K562 (cell line): ENCODE results near the gene CACYBP. TPM values are rescaled to one million over a fixed set of nuclear protein-coding genes. Genes with fewer than 3 reads are reported as not detected.

ENCODE experiments used
- ARID2 ChIP-seq: fragments of 450-650 bp; IDR thresholded peaks from 2 replicates; pipeline ENCODE4 v1.6.1; 2017; ENCODE audit warnings: antibody characterized with exemption, mild to moderate bottlenecking
- CUX1 ChIP-seq: fragments of 200-800 bp; sonication (Bioruptor generic); IDR thresholded peaks from 2 replicates; pipeline ENCODE4 v1.6.1; 2016; ENCODE audit warnings: missing genetic modification characterization, missing compliant biosample characterization
- EZH2 ChIP-seq: IDR thresholded peaks from 2 replicates; pipeline ENCODE4 v1.6.1; 2012; ENCODE audit warnings: low read depth, mild to moderate bottlenecking, inconsistent platforms, low read length, borderline replicate concordance
- GTF2A2 ChIP-seq: IDR thresholded peaks from 2 replicates; pipeline ENCODE4 v1.6.1; 2016; ENCODE audit warnings: mild to moderate bottlenecking, missing genetic modification characterization, missing compliant biosample characterization
- HEY1 ChIP-seq: fragments of 250-450 bp; sonication (Bioruptor Pico); IDR thresholded peaks from 2 replicates; pipeline ENCODE4 v1.5.0; 2020; ENCODE audit warnings: mild to moderate bottlenecking, moderate library complexity, borderline replicate concordance
- IFI16 ChIP-seq: fragments of 250-450 bp; sonication (Bioruptor Pico); IDR thresholded peaks from 2 replicates; pipeline ENCODE4 v2.1.2; 2022; ENCODE audit warnings: mild to moderate bottlenecking, inconsistent platforms
- RBM15 ChIP-seq: fragments of 200-400 bp; formaldehyde crosslinking; IDR thresholded peaks from 2 replicates; pipeline ENCODE4 v1.6.1; 2018; ENCODE audit warnings: mild to moderate bottlenecking, low read length, moderate library complexity; ENCODE audit not compliant: insufficient read depth
- RFX5 ChIP-seq: IDR thresholded peaks from 2 replicates; pipeline ENCODE4 v1.6.1; 2011; ENCODE audit warnings: low read depth, mild to moderate bottlenecking, improper control_type of control experiment, low read length
- RHOXF2B ChIP-seq: fragments of 250-450 bp; sonication (Bioruptor Pico); conservative IDR thresholded peaks from 2 replicates; pipeline ENCODE4 v1.5.1; 2021
- SIRT6 ChIP-seq: IDR thresholded peaks from one replicate; pipeline ENCODE4 v1.6.1; 2012; ENCODE audit warnings: low read depth, mild to moderate bottlenecking, control low read depth, inconsistent platforms, low read length, moderate library complexity
- STAT5A ChIP-seq: IDR thresholded peaks from 2 replicates; pipeline ENCODE4 v1.6.1; 2012; ENCODE audit warnings: low read length, inconsistent platforms, borderline replicate concordance
- ZFP36 ChIP-seq: fragments of 150-350 bp; IDR thresholded peaks from 2 replicates; pipeline ENCODE4 v1.6.1; 2018; ENCODE audit warnings: low read length, low read depth; ENCODE audit not compliant: partially characterized antibody
- ZNF695 ChIP-seq: fragments of 450-650 bp; formaldehyde crosslinking; IDR thresholded peaks from 2 replicates; pipeline ENCODE4 v1.4.0; 2020; ENCODE audit warnings: mild to moderate bottlenecking, moderate library complexity
- polyA plus RNA-seq, 8 experiments: library from polyadenylated mRNA; depleted of rRNA in 4 of 8; stranded (reverse) in 5 of 8; unstranded in 3 of 8; fragments of >200 nt; fragmentation: Nextera tagmentation in 2 of 8; fragmentation: Illumina TruSeq in 1 of 8; extraction: Ambion mirVana in 2 of 8; extraction: Trizol in 1 of 8; gene quantifications; 2 replicates each; pipeline versions ENCODE4 v1.2.1 to v1.2.3, GENCODE V29; 2011 to 2014; ENCODE audit warnings: inconsistent platforms in 1 of 8, missing spikeins in 1 of 8
- total RNA-seq, 7 experiments: library from RNA; depleted of rRNA in 6 of 7; stranded (reverse); fragments of >200 nt in 6 of 7; fragmentation: Illumina TruSeq in 2 of 7; extraction: Trizol in 2 of 7; gene quantifications; 2 replicates each; pipeline versions ENCODE4 v1.2.1 to v1.2.3, GENCODE V29; 2011 to 2021; ENCODE audit warnings: low replicate concordance in 1 of 7
- TF ChIP-seq, protein P1 (sequence below): fragments of 450-650 bp; IDR thresholded peaks from 2 replicates; pipeline ENCODE4 v1.6.1; 2016; ENCODE audit warnings: low read depth
- TF ChIP-seq, protein P2 (sequence below), 2 experiments: fragments of 450-650 bp in 1 of 2; sonication (generic) in 1 of 2; formaldehyde crosslinking in 1 of 2; IDR thresholded peaks in 1 of 2; conservative IDR thresholded peaks in 1 of 2; 2 replicates each; pipeline versions ENCODE4 v1.6.1 to v1.8.1; 2016 to 2023; ENCODE audit warnings: mild to moderate bottlenecking in 2 of 2, moderate library complexity in 2 of 2, inconsistent platforms in 1 of 2, missing genetic modification reagents in 1 of 2

Gene CACYBP
- total and polyA plus RNA-seq, 9 of the 15 experiments (the other 6 are each of a cell fraction or from before 2014, with no cell fraction given) = 147 to 1,576 (median 488) TPM

DNA sequence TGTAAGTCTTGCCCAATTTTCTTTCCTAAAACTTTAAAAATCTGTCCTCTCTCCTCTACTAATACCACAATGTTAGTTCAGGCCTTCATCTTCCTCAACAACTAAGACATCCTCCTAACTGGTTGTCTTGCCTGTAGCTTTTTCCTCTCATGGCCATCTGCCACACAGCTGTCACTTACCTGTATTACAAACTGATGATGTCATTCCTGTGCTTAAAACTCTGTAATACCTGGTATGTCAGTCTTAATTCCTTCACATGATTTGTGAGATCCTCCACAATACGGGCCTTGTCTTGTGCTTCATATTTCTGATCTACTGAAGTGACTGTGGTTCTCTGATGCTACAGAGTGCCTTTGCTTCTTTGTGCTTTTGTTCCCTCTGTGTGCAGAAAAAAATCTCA lies 13.7 kb downstream of the CACYBP start (continued):
- no peak for TF ChIP-seq GTF2A2
- TF ChIP-seq STAT5A = no peak
- no peak for TF ChIP-seq ZFP36
- no peak for TF ChIP-seq RBM15
- no peak for TF ChIP-seq RFX5
- no peak for TF ChIP-seq ARID2
- TF ChIP-seq EZH2 = no peak
- no peak for TF ChIP-seq ZNF695 (CRISPR knock-in tag)
- TF ChIP-seq IFI16 (CRISPR knock-in tag) = no peak
- TF ChIP-seq, protein P1, sequence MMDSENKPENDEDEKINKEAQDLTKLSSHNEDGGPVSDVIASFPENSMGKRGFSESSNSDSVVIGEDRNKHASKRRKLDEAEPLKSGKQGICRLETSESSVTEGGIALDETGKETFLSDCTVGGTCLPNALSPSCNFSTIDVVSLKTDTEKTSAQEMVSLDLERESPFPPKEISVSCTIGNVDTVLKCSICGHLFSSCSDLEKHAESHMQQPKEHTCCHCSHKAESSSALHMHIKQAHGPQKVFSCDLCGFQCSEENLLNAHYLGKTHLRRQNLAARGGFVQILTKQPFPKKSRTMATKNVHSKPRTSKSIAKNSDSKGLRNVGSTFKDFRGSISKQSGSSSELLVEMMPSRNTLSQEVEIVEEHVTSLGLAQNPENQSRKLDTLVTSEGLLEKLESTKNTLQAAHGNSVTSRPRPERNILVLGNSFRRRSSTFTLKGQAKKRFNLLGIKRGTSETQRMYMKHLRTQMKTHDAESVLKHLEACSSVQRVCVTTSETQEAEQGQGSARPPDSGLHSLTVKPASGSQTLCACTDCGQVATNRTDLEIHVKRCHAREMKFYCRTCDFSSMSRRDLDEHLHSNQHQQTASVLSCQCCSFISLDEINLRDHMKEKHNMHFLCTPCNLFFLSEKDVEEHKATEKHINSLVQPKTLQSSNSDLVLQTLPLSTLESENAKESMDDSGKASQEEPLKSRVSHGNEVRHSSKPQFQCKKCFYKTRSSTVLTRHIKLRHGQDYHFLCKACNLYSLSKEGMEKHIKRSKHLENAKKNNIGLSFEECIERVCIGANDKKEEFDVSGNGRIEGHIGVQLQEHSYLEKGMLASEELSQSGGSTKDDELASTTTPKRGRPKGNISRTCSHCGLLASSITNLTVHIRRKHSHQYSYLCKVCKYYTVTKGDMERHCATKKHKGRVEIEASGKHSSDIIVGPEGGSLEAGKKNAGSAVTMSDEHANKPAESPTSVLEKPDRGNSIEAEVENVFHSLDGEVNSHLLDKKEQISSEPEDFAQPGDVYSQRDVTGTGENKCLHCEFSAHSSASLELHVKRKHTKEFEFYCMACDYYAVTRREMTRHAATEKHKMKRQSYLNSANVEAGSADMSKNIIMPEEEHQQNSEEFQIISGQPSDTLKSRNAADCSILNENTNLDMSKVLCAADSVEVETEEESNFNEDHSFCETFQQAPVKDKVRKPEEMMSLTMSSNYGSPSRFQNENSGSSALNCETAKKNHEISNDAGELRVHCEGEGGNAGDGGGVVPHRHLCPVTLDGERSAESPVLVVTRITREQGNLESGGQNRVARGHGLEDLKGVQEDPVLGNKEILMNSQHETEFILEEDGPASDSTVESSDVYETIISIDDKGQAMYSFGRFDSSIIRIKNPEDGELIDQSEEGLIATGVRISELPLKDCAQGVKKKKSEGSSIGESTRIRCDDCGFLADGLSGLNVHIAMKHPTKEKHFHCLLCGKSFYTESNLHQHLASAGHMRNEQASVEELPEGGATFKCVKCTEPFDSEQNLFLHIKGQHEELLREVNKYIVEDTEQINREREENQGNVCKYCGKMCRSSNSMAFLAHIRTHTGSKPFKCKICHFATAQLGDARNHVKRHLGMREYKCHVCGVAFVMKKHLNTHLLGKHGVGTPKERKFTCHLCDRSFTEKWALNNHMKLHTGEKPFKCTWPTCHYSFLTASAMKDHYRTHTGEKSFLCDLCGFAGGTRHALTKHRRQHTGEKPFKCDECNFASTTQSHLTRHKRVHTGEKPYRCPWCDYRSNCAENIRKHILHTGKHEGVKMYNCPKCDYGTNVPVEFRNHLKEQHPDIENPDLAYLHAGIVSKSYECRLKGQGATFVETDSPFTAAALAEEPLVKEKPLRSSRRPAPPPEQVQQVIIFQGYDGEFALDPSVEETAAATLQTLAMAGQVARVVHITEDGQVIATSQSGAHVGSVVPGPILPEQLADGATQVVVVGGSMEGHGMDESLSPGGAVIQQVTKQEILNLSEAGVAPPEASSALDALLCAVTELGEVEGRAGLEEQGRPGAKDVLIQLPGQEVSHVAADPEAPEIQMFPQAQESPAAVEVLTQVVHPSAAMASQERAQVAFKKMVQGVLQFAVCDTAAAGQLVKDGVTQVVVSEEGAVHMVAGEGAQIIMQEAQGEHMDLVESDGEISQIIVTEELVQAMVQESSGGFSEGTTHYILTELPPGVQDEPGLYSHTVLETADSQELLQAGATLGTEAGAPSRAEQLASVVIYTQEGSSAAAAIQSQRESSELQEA = no peak
- TF ChIP-seq CUX1 (CRISPR knock-in tag) = no peak
- no peak for TF ChIP-seq SIRT6
- TF ChIP-seq HEY1 (CRISPR knock-in tag) = no peak
- TF ChIP-seq, protein P2, sequence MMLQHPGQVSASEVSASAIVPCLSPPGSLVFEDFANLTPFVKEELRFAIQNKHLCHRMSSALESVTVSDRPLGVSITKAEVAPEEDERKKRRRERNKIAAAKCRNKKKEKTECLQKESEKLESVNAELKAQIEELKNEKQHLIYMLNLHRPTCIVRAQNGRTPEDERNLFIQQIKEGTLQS (IDR thresholded peaks at IDR 0.05) = peak; percentile 80
- TF ChIP-seq, protein P2 (CRISPR knock-in tag; conservative IDR thresholded peaks at IDR 0.05) = no peak
- no peak for TF ChIP-seq RHOXF2B (CRISPR knock-in tag)
